Memory B cell (primary cell): ENCODE measurements around the gene RNF166.

Experiments
- ATAC-seq: fragments of 150-1000 bp; cut with Tn5 transposase; 2 replicates; pipeline ENCODE4 v1.10.0; 2021; ENCODE audit warnings: low read depth, mild to moderate bottlenecking, moderate library complexity
- DNase-seq, 2 donors: peaks; one replicate each; pipeline ENCODE4 v3.0.0; 2022; ENCODE audit warnings: low spot score in 2 of 2
- H3K27ac Mint-ChIP-seq: one replicate; pipeline ENCODE4 v1.8.0; 2022; ENCODE audit warnings: mild to moderate bottlenecking, moderate library complexity, mixed read lengths
- H3K27me3 Mint-ChIP-seq: one replicate; pipeline ENCODE4 v1.8.0; 2022; ENCODE audit warnings: mixed read lengths
- H3K36me3 Mint-ChIP-seq: one replicate; pipeline ENCODE4 v1.8.0; 2022; ENCODE audit warnings: mild to moderate bottlenecking, mixed read lengths
- H3K4me1 Mint-ChIP-seq: one replicate; pipeline ENCODE4 v1.8.0; 2022; ENCODE audit warnings: mixed read lengths
- H3K4me3 Mint-ChIP-seq: one replicate; pipeline ENCODE4 v1.8.0; 2022; ENCODE audit warnings: mild to moderate bottlenecking, moderate library complexity, mixed read lengths
- H3K9me3 Mint-ChIP-seq: one replicate; pipeline ENCODE4 v1.8.0; 2022; ENCODE audit warnings: mixed read lengths

RNF166 gene

DNA sequence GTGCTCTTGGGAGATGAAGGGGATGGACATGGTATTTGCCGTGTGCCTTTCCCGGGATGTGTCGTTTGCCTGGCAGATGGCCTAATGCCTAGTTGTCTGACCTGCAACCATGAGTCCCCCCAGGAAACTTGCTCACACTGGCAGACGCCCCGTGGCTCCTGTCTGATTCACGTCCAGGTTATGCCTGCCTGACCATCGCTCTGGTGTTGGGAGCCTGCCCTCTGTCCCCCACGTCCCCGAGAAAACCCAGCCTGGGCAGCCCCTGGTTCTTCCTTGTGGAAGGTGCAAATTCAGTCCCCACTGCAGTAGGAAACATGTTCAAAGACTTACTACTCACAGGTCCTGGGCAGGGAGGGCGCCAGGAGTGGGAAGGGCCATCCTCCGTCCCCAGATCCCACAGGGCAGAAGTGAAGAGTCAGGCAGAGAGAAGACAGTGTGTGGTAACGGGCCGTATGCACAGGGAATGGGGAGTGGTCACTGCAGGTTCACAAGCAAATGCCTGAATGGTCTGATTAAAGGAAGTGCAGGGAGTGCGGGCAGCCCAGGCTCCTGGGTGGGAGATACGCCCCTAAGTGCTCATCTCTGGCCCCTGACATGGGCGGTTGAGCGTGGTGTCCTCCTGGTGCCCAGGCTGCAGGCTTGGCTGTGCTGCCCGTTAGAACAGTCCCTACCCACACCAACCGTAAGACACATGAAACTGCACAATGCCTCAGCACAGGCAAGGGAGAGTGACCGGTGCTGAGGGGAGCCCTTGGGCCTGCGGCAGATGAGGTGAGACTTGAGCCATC, 15.7 kb downstream of the RNF166 start:
- no peak for ATAC-seq
- no peaks in the 10 kb centered on the region for H3K9me3 Mint-ChIP-seq
- peaks cover 15% of the 10 kb centered on the region for H3K4me1 Mint-ChIP-seq
- H3K4me3 Mint-ChIP-seq: no peak overlapping the region
- no peak for DNase-seq
- H3K27ac Mint-ChIP-seq: peak overlapping the region; percentile 69
- no peaks in the 10 kb centered on the region for H3K27me3 Mint-ChIP-seq
- H3K36me3 Mint-ChIP-seq: no peaks in the 10 kb centered on the region

GRCh38 chr16:88688013-88688778, 18.0 kb downstream of the RNF166 start:
- no peak for ATAC-seq
- H3K27me3 Mint-ChIP-seq: no peaks in the 10 kb centered on the region
- no peak overlapping the region for H3K27ac Mint-ChIP-seq
- no peak for DNase-seq
- no peak overlapping the region for H3K4me3 Mint-ChIP-seq
- H3K4me1 Mint-ChIP-seq: peaks cover 24% of the 10 kb centered on the region
- no peaks in the 10 kb centered on the region for H3K36me3 Mint-ChIP-seq
- H3K9me3 Mint-ChIP-seq: no peaks in the 10 kb centered on the region

DNA sequence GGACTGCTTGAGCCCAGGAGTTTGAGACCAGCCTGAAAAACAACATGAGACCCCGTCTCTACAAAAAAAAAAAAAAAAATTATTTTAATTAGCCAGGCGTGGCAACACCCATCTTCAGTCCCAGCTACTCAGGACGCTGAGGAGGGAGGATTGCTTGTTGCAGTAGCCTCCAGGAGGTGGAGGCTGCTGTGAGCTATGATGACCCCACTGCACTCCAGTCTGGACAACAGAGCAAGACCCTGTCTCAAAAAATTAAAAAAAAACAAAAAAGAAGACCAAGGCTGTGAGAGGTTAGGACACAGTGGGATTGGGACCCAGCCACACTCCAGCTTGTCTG, 18.6 kb downstream of the RNF166 start:
- DNase-seq: no peak
- Mint-ChIP-seq H3K4me3 (no peak overlapping the region), H3K36me3 (no peaks in the 10 kb centered on the region), H3K4me1 (peaks cover 24% of the 10 kb centered on the region), H3K9me3 (no peaks in the 10 kb centered on the region), H3K27me3 (no peaks in the 10 kb centered on the region), H3K27ac (no peak overlapping the region)
- no peak for ATAC-seq

DNA sequence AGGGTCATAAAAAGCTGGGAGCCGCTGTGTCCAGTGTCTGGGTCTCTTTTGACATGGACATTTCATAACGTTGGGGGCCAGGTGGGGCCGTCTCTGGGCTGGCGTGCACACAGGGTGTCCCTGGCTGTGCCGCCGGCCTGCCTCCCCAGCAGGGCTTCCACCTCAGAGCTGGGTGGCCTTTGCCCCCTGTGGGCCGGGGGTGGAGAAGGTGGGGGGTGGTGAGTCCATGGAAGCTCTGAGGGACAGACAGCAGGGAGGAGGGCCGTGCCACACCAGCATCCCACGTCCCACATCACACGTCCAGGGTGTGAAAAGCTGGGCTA, 19.0 kb downstream of the RNF166 start:
- Mint-ChIP-seq H3K4me1 (peaks cover 25% of the 10 kb centered on the region), H3K36me3 (no peaks in the 10 kb centered on the region), H3K27ac (no peak overlapping the region), H3K9me3 (no peaks in the 10 kb centered on the region), H3K4me3 (no peak overlapping the region), H3K27me3 (no peaks in the 10 kb centered on the region)
- ATAC-seq (no peak), DNase-seq (no peak)

DNA sequence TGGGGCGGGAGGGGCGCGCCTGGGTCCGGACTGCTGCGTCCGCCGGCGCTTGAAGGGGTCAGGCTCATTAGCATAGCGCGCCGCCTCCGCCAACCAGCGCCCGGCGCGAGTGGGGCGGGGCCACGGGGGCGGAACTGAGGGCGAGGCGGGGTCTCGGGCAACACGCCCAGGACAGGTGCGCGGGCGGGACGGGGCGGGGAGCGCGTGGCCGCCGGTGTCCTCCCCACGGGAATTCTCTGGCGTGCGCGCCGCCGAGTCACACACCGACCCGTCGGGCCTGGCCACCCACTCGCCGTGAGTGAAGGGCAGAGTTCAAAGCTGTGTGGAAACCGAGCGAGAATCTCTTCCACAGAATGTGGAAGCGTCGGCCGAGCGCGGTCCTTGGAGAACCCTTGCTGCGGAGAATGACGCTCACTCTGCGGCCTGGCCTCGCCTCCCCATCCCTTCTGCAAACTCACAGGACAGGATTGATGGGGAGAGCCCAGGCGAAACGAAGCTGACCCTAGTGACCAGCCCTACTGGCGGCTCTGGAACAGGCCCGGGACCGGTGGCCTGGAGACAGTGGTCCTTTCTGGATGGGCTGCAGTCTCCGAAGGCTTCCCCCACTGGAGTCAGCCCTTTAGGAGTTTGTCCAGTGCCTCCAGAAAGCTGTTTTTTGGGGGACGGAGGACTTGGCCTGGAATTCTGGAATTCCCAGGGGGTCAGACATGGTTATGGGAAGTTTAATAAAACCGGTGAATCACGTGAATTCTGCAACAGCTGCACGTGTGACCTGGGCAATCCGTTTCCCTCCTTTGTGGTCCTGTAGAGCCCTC, 19.6 kb downstream of the RNF166 start, which contains the start of gene SNAI3:
TSS of gene SNAI3 (minus strand) at position 69 of the 815 bp plus-strand sequence. CDS start 101 bp downstream, outside the sequence.
- H3K27ac Mint-ChIP-seq: no peak within 1 kb of the TSS
- H3K4me1 Mint-ChIP-seq: peaks cover 25% of the 10 kb centered on the region
- H3K36me3 Mint-ChIP-seq: no peaks in the 10 kb centered on the region
- DNase-seq (peak; percentile 87), ATAC-seq (peak; percentile 70)
- no peaks in the 10 kb centered on the region for H3K9me3 Mint-ChIP-seq
- H3K4me3 Mint-ChIP-seq: peak within 1 kb of the TSS; percentile 88
- H3K27me3 Mint-ChIP-seq: no peaks in the 10 kb centered on the region

GRCh38 chr16:88686062-88686438, 20.2 kb downstream of the RNF166 start:
- H3K9me3 Mint-ChIP-seq: no peaks in the 10 kb centered on the region
- peaks cover 30% of the 10 kb centered on the region for H3K4me1 Mint-ChIP-seq
- peak overlapping the region; percentile 88 for H3K4me3 Mint-ChIP-seq
- H3K27ac Mint-ChIP-seq: no peak overlapping the region
- H3K36me3 Mint-ChIP-seq: no peaks in the 10 kb centered on the region
- H3K27me3 Mint-ChIP-seq: no peaks in the 10 kb centered on the region
- DNase-seq: no peak
- ATAC-seq: peak; percentile 20

GRCh38 chr16:88685156-88686061, 20.8 kb downstream of the RNF166 start:
- peaks cover 2% of the 10 kb centered on the region for H3K36me3 Mint-ChIP-seq
- peaks cover 28% of the 10 kb centered on the region for H3K4me1 Mint-ChIP-seq
- no peaks in the 10 kb centered on the region for H3K27me3 Mint-ChIP-seq
- ATAC-seq (no peak), DNase-seq (peak in 1 of 2 donors; percentile 68)
- H3K27ac Mint-ChIP-seq: no peak overlapping the region
- H3K4me3 Mint-ChIP-seq: peak overlapping the region; percentile 88
- no peaks in the 10 kb centered on the region for H3K9me3 Mint-ChIP-seq

GRCh38 chr16:88684569-88685155, 21.5 kb downstream of the RNF166 start:
- H3K4me1 Mint-ChIP-seq: peaks cover 27% of the 10 kb centered on the region
- ATAC-seq: no peak
- no peak for DNase-seq

GRCh38 chr16:88681709-88682451, 24.3 kb downstream of the RNF166 start:
- Mint-ChIP-seq H3K4me3 (peak overlapping the region; percentile 81), H3K36me3 (peaks cover 2% of the 10 kb centered on the region), H3K27me3 (no peaks in the 10 kb centered on the region), H3K27ac (peak overlapping the region; percentile 93), H3K9me3 (no peaks in the 10 kb centered on the region), H3K4me1 (peaks cover 27% of the 10 kb centered on the region)
- DNase-seq: peak; percentile 68 to 79
- ATAC-seq: peak; percentile 75

More at GRCh38 chr16:88684569-88685155, 21.5 kb downstream of the RNF166 start:
- Mint-ChIP-seq H3K9me3 (no peaks in the 10 kb centered on the region), H3K27me3 (no peaks in the 10 kb centered on the region), H3K4me3 (peak overlapping the region; percentile 88), H3K27ac (no peak overlapping the region), H3K36me3 (peaks cover 2% of the 10 kb centered on the region)

- Mint-ChIP-seq H3K9me3 (no peaks in the 10 kb centered on the region), H3K4me1 (peaks cover 27% of the 10 kb centered on the region), H3K36me3 (peaks cover 2% of the 10 kb centered on the region), H3K27me3 (no peaks in the 10 kb centered on the region), H3K27ac (peak overlapping the region; percentile 93), H3K4me3 (peak overlapping the region; percentile 81)
- ATAC-seq: peak; percentile 54
- DNase-seq: peak; percentile 59 to 61
Observed at GRCh38 chr16:88681084-88681680, 25.0 kb downstream of the RNF166 start.

GRCh38 chr16:88680554-88681083, 25.6 kb downstream of the RNF166 start:
- ATAC-seq (no peak), DNase-seq (no peak)
- H3K36me3 Mint-ChIP-seq: peaks cover 2% of the 10 kb centered on the region
- peak overlapping the region; percentile 81 for H3K4me3 Mint-ChIP-seq
- no peaks in the 10 kb centered on the region for H3K27me3 Mint-ChIP-seq
- H3K27ac Mint-ChIP-seq: peak overlapping the region; percentile 93
- peaks cover 27% of the 10 kb centered on the region for H3K4me1 Mint-ChIP-seq
- no peaks in the 10 kb centered on the region for H3K9me3 Mint-ChIP-seq
